OCI-LY1 (cell line): Measurements from ENCODE around the gene P2RY13.

Experiments
- CTCF ChIP-seq: fragments of 200-600 bp; sonication (generic), shearing (Covaris generic); IDR thresholded peaks from 2 replicates; pipeline ENCODE4 v1.5.1; 2017; ENCODE audit warnings: mild to moderate bottlenecking, antibody characterized with exemption, low read length, moderate library complexity, mixed read lengths
- EZH2 ChIP-seq: fragments of 200-600 bp; sonication (generic), shearing (Covaris generic); IDR thresholded peaks from 2 replicates; pipeline ENCODE4 v1.8.0; 2017; ENCODE audit warnings: borderline replicate concordance, mixed run types, mild to moderate bottlenecking, antibody characterized with exemption, low read length, moderate library complexity, mixed read lengths

GRCh38 chr3:151306168-151306810, 23.1 kb downstream of the P2RY13 start:
- TF ChIP-seq CTCF (no peak), EZH2 (no peak)
